ENCODE data around the gene ZFP36.

DNA sequence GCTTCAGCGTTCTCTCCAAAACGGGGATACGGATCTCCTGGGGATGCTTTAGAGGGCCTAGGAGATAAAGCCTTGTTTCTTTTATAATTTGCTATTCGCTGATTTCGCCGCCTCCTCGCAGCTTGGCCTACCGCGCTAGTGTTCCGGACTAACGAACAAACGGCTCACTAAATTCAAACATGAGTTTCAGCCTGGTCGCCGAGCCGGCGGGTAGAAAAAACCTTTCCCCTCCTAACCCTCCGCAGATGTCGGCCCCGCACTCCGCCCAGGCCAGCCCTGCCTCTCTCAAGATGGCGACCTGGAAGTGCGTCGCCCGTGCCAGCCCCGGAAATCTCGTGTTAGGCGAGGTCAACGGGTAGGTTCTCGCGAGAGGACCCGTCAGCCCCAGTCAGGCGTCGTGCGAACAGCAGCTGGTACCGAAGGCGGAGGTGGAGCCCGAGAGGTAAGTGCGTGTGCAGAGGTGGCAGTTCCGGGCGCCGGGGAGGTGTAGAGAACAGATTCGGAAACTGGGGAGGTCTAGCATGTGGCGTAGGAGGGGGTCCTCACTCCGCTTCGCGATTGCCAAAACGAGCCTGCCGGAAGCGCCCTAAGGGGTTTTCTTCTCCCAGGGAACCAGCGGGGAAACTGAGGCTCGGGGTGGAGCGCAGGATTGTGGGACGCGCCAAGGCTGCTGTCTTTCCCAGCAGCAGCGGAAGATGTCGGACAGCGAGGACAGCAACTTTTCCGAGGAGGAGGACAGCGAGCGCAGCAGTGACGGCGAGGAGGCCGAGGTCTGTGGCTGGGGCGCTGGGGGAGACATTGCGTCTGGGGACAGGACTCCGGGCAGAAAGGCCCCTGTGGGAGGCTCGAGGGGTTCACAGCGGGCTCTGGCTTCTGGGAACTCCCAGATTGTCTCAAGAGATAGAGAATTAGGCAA, 38.8 kb downstream of the ZFP36 start, which contains the start of gene SUPT5H:
- peak; percentile 96 for TF ChIP-seq POLR2A (IDR thresholded peaks at IDR 0.05; ENCODE audit: low read length)
- TF ChIP-seq GATA1 (IDR thresholded peaks at IDR 0.05; ENCODE audit: low read depth, low read length): no peak

Measured in erythroblast (primary cell).